ENCODE measurements around the gene THEM5.
"Not testable (repeated sequence)": the region's sequence is repeated elsewhere in the genome, so short reads cannot be mapped to it uniquely, and the experiment has no call there.

Gene THEM5

GRCh38 chr1:151867321-151867720, 13.8 kb upstream of the THEM5 start:
- no peak for DNase-seq

DNA sequence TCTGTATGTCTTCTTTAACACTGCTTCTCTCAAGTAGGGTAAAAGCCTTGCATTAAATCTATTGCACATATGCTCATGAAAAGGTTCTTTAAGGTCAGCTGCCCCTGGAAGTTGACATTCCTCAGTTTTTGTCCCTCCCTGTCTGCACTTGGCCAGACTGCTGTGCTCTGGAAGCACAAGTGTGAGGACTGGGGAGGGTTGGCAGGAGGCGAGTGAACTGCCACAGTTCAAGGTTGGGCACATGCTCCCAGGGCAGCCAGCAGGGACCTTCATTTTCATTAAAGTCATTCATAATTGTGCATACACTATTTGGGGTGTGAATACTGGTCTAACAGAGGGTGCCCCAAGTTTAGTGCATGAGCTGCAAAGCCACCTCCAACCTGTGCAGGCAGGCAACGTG, 10.9 kb upstream of the THEM5 start:
- DNase-seq: no peak

DNA sequence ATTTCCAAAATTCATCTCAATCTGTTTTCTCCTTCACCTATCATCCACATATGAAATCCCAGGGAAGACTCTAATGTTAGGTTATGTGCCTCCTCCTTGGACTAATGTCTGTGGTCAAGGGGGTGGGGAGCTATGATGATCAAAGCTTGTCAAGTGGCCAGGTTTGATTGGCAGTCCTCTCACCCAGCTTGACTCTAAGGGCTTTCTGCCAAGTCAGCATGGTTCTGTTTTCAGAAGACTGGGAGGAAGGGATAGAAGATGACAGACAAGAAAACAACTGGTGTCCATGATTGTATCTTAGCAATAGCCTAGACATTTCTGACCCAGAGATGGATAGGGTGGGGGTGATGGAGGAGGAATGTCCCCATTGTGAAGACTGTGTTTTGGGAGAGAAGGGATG, 9.1 kb upstream of the THEM5 start:
- no peak for DNase-seq

DNA sequence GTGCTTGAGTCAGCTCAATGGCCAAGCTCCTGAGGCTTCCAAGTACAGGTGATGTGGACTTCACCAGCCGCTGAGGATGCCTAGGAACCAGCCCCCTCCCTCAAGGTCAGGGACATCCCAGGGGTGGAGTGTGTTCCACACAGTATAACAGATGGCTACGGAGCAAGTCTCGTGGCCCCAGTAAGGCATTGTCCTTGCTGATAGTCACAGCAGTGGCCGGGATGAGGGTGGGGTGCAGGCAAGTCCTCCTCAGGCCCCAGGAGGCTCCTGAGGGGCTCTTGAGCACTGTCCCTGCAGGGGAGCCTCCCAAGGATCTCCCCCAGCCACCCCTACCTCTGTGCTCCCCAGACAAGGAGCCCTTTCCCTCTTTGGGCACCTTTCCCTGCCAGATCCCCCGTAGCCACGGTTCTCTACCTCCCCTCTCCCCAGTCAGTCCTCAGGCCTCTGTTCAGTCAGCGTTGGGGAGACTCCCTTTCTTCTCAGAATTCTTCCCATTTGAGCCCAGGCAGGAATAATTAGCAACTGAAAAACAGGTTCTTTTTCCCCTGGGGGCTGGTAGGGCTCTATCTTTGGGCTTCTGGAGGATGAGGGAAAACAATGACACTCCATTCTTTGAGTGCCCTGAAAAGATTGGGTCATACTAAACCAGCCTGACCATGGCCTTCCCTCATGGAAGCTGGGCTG, 7.1 kb upstream of the THEM5 start:
- no peak for DNase-seq

DNA sequence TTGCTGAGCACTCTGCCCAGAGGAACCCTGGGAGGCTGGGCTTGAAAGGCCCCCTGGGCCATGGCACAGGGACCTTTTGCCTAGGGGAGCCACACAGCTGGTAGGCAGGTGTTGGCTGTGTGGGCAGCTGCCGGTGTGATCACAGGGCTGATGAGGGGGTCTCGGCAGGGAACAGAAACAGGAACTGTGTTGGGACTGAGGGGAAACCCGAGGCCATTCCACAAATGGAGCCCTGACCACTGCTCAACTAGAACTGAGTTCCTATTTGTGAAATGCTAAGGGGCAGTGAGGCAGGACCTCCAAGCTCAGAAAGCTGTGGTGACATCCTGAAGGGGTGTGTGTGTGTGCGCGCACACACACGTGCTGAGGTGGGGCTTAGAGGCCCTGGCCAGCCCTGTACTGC, 6.4 kb upstream of the THEM5 start:
- no peak for DNase-seq

- no peak for DNase-seq
Measured at GRCh38 chr1:151858886-151859665, 5.6 kb upstream of the THEM5 start.

- no peak for DNase-seq
Measured at GRCh38 chr1:151858030-151858746, 4.7 kb upstream of the THEM5 start.

DNA sequence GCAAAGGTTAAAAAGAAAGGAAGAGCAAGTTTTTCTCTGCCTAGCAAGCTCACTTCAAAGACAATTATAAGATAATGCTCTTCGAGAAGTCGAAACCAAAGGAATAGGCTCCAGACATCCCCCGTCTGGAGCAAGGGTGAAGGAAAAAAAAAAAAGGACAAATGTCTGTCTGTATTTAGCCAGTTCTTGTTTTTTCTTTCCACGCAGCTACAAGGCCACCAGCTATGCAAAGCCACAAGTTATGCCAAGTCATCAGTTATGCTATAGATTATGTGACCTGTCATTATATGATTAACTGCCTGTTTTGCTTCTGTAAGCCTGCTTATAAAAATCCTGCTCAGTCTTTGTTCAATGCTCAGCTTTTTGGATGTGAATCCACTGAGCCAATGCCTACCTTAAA, 2.4 kb upstream of the THEM5 start:
- DNase-seq: no peak

GRCh38 chr1:151855516-151855915, 2.0 kb upstream of the THEM5 start:
- DNase-seq: not testable (repeated sequence)

DNA sequence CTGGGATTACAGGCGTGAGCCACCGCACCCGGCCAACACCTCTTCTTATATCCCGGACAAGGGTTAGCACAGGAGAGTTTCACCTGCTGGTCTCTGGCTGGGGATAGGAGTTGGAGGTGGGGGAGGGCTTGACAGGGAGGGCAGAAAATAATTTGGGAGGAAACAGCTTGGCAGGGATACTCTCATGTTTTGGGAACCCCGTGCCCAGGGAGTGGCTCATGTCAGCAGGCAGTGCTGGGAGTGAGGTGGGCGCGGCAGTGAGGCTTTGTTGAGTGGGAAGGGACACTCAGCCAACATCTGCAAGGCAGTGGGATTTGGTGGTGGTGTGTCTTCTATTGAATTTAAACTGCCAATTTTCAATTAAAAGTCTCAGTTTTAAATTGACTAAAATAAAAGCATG, 1.1 kb upstream of the THEM5 start:
- DNase-seq: no peak

GRCh38 chr1:151852733-151853132, 779 bp downstream of the THEM5 start:
- no peak for DNase-seq

DNA sequence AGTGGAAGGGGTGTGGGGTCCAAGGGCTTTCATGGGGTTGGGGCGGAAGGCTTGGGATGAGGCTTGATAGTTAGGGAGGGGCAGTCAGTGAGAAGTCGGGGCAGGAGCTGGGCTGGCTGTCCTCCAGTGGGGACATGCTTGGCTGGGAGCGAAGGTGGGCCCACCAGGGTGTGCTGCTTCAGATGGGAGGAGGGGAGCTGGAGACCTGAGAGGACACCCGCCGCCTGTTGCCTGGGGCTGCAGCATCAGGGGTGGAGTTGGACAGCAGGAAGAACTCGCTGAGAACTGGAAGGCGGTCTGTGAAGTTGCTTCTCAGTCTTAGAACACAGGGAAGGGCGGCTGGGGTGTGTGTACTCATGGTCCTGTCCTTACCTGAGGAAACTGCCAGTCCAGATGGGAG, 1.6 kb downstream of the THEM5 start:
- no peak for DNase-seq

GRCh38 chr1:151849871-151850270, 3.6 kb downstream of the THEM5 start:
- DNase-seq: no peak

- no peak for DNase-seq
Measured at GRCh38 chr1:151849126-151849525, 4.4 kb downstream of the THEM5 start.

DNA sequence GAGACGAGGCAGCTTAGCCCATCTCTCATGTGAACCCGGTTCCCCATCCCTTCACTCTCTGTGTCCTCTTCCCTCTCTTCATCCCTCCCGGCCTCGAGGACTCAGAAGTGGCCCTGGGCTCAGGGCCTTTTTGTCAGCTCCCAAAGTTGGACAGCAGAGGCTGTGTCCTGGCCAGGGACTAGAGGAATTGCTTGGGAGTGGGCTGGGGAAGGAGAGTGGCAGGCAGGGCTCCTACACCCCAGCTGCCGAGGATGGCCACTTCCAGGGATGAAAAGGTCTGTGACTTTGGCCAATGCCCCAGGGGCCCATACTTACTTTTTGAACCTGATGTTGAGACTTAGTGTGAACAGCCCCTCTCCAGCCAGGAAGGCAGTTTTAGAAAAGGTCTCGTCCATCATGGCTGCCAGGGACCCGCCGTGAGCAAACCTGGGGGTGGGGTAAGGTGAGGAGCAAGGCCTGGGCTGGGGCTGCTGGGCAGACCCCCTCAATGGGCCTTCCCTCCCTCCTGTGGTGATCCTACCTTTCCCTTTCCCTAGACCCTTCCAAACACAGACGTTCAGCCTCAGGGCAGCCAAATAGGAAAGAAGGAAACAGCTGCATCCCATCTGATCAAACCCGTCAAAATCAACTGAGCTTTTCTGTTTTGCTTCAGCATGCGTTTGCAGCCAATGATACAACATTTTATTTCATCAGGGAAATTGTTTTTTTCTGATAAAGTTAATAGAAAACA, 5.5 kb downstream of the THEM5 start:
- no peak for DNase-seq

DNA sequence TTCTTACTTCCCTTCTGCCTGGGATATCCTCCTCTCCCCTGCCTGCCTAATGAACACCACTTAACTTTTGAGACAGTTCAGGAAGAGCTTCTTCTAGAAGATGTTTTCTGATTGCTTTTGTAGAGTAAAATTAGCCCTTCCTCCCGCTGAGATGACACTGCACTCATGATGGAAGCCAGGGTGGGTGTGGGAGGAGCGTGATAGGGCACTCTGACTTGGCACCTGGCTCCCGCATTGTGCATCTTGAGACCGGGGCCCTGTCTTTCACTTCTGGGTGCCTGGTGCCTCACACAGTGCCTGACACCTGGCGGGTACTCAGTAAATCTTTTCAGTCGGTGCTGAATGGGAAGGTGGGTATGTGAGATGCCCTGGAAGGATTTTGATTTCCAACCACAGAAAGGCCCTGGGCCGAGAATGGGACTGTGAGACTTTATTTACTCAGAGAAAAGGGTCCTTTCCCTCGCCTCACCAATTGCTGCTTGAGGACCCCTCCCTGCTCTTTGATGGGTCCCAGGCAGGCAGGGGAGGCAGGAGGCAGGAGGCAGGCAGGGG, 6.8 kb downstream of the THEM5 start:
- no peak for DNase-seq

DNA sequence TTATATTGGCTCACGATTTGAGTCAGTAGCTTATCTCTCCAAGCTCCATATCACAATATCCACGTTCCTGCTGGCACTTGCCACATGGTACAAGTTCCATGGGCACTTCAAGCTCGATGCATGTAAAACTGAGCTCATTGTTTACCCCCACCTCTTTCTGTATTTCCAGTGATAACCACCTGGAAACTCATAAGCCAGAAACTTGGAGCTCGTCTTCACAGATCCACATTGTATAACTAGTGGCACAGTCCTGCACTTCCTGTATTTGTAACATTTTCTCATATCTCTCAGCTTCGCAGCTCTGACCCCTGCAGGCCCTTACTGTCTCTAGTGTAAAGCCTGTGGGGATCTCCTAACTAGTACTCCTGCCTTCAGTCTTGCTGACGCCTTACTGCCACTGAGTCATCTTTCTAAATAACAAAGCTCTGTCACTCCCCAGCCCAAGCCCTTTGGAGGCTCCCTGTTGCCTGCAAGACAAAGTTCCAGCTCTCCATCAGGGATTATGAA, 7.4 kb downstream of the THEM5 start:
- DNase-seq: no peak

DNA sequence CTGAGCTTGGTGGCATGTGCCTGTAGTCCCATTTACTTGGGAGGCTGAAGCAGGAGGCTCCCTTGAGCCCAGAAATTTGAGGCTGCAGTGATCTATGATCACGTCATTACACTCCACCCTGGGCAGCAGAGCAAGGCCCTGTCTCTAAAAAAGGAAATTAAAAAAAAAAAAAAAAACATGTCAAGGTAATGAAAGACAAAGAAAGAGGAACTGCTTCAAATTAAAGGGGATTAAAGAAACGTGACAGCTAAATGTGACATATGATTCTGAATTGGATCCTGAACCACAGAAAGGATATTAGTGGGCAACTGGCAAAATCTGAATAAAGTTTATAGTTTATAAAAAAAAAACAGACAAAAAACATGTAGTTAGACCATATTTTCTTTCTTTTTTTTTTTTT, 10.1 kb downstream of the THEM5 start:
- DNase-seq: no peak

DNA sequence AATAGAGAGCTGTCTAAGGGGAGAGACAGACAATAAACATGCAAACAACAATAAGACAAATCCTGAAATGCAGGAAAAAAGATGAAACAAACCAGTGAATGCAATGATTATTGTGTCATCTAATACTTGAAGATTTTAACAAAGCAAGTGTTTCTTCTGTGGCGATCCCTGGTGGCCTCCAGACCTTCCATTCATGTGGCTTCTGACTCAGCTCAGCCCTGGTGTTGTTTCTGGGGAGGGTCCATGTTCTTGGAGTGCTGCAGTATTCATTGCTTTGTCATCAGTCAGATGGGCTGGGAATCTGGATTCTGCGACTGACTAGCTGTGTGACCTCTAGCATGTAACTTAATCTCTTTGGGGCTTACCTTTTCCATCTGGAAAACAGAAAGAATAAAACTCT, 12.4 kb downstream of the THEM5 start:
- DNase-seq: no peak

- no peak for DNase-seq
Measured at GRCh38 chr1:151840421-151840820, 13.1 kb downstream of the THEM5 start.

DNA sequence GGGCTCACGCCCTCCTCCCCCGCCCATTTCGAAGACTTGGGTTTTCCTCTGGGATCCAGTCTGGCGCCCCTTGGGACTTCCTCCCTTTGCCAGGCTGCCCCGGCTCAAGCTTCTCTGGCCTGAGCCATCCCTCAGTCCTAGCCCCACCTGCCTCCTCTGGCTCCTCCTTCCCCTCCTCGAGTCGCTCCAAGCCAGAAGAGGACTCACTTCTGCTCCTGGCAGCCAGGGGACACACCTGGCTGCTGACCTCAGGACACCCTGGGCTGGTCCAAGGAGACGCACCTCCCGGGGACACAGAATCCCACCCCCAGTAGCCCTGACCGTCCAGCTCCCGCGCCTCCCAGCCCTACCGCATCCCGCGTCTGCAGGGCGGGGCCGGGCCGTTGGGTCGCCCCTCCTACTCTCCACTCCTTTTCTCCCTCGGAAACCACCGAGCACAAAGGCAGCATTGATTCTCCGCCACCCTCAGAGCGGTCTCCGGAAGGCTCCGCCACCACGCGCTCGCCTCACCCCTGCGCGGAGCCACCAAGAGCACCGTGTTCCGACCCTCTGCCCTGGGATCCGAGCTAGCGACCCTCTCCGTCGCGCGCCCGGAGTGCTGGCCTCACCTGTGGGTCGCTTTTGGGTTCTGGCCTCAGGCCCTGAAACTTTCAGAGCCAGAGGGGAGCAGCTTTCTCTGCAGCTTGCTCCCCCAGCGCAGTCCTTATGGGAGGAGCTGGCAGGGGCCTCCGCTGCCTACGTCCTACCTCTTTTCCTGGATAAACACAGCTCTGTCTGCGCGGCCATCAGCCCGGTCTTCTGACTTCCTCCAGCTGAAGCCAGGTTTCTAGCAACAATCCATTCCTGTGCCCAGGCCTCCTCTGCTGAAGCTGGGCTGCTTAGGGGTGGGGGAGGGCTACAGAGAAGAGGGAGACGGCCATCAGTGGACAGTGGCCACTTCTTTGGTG, 13.8 kb downstream of the THEM5 start, which contains the start of gene C2CD4D:
C2CD4D (minus strand) TSS at position 364 of the 947 bp plus-strand sequence. CDS start 831 bp downstream, outside the sequence.
- peak in 1 of 2 experiments; percentile 19 for DNase-seq

DNA sequence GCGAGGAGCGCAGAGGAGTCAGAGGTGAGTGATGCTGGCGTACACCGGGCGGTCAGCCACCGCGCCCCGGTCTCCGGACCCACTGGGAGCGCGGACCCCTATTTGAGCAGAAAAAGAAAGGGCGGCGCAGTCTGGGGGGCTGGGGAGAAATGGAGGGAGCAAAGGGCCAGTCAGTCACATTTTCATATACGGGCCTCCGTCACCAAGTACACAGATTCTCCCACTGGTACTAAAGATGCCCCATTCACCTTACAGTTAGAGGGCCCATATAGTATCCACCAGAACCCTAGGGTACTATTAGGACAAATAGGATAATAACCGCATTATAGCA, 14.5 kb downstream of the THEM5 start:
- no peak for DNase-seq
